Kidney (tissue), 14 donors: ENCODE data around the gene USH2A. TPM values are rescaled to one million over a fixed set of nuclear protein-coding genes. Genes with fewer than 3 reads are reported as not detected.
A peak's percentile ranks its signal among the peaks of the same experiment; 100 is the strongest.

Experiments used
- DNase-seq, 5 donors: peaks; one replicate each; pipeline ENCODE4 v3.0.0-alpha.2; 2013 to 2020
- FAIRE-seq: peaks from 2 replicates; lab custom pipeline; 2012; peaks lifted over from hg19 to GRCh38; lab: Jason Lieb, UNC
- H3K27ac ChIP-seq, 2 donors: one replicate each; pipeline ENCODE4 v1.7.0; 2013; ENCODE audit warnings: low read depth in 2 of 2, low read length in 2 of 2, inconsistent platforms in 1 of 2
- H3K27me3 ChIP-seq: one replicate; pipeline ENCODE4 v1.7.1; 2013; ENCODE audit warnings: low read length, inconsistent platforms; ENCODE audit not compliant: control insufficient read depth, insufficient read depth
- H3K36me3 ChIP-seq, 3 donors: one replicate each; pipeline versions ENCODE4 v1.7.0 to v1.7.1; 2013; ENCODE audit warnings: low read length in 3 of 3, control low read depth in 1 of 3, inconsistent platforms in 1 of 3; ENCODE audit not compliant: insufficient read depth in 3 of 3, control insufficient read depth in 2 of 3
- H3K4me1 ChIP-seq, 3 donors: one replicate each; pipeline versions ENCODE4 v1.7.0 to v1.7.1; 2013; ENCODE audit warnings: low read length in 3 of 3, inconsistent platforms in 1 of 3, low read depth in 1 of 3; ENCODE audit not compliant: control insufficient read depth in 2 of 3, insufficient read depth in 2 of 3
- H3K4me3 ChIP-seq, 3 donors: one replicate each; pipeline versions ENCODE4 v1.7.0 to v1.8.1; 2013; ENCODE audit warnings: low read length in 3 of 3, control low read depth in 1 of 3, inconsistent platforms in 1 of 3
- H3K9ac ChIP-seq, 3 donors: one replicate each; pipeline versions ENCODE4 v1.7.0 to v1.7.1; 2013; ENCODE audit warnings: low read length in 3 of 3, control low read depth in 1 of 3, inconsistent platforms in 1 of 3
- H3K9me3 ChIP-seq, 3 donors: one replicate each; pipeline versions ENCODE4 v1.7.0 to v1.7.1; 2013; ENCODE audit warnings: low read length in 3 of 3, control low read depth in 1 of 3, inconsistent platforms in 1 of 3; ENCODE audit not compliant: control insufficient read depth in 2 of 3, insufficient read depth in 1 of 3
- intact Hi-C: fragments of 100-400 bp; cut with DNase I; formaldehyde crosslinking; loops from one replicate; pipeline ENCODE4 v1.11.1; 2022
- polyA plus RNA-seq: library from polyadenylated mRNA; stranded (reverse); fragments of 350-450 nt; fragmentation: Illumina TruSeq; extraction: RNeasy Lipid Tissue Mini Kit (QIAGEN cat#74804); gene quantifications from one replicate; pipeline ENCODE4 v1.2.3, GENCODE V29; 2014; ENCODE audit warnings: low read depth, low replicate concordance; ENCODE audit not compliant: insufficient read depth
- total RNA-seq: library from RNA; stranded (reverse); fragmentation: NEBNext Ultra II Directional; extraction: Animal tissue kit (Norgen Biotek cat#: 25700); gene quantifications from one replicate; pipeline ENCODE4 v1.2.1, GENCODE V29; 2021
- TF ChIP-seq, protein P1 (sequence below): IDR thresholded peaks from 3 replicates; pipeline ENCODE4 v1.5.1; 2012; ENCODE audit warnings: mild to moderate bottlenecking, moderate library complexity, borderline replicate concordance; ENCODE audit not compliant: insufficient read depth; ENCODE audit errors: extremely low read depth
- donor health status: control.
- donor health status: control.
- donor health status: control.
- donor health status: control.
- donor health status: control.
- donor health status: DM: yes; HTN: yes; CAD: no.
- donor health status: Normal renal cell carcinoma (clear cell type).

Gene USH2A
- total and polyA plus RNA-seq, 2 donors from 2014 or later, result 0.06 TPM; not detected in 1

DNA sequence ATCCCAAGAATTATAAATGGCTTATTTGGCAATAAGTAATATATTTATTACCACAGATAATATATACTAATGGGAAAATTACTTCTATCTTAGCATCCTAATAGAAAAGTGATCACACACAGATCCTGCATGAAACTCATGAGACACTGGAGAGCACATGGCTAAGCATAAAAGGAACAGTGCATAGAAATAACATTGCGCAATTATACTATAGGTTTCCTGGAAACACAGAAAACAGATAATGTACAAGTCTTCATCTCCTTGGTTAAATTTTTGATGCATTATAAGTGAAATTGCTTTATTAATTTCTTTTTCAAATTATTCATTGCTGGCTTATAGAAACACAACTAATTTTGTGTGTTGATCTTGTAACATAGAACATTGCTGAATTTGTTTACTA lies 210.4 kb downstream of the USH2A start:
- H3K9ac ChIP-seq, result no peak overlapping the region
- H3K36me3 ChIP-seq, result no peaks in the 10 kb centered on the region
- DNase-seq, result no peak
- no peak overlapping the region for H3K27ac ChIP-seq
- H3K4me3 ChIP-seq, result no peak overlapping the region
- no peaks in the 10 kb centered on the region for H3K4me1 ChIP-seq
- no peaks in the 10 kb centered on the region for H3K9me3 ChIP-seq
- TF ChIP-seq, protein P1, sequence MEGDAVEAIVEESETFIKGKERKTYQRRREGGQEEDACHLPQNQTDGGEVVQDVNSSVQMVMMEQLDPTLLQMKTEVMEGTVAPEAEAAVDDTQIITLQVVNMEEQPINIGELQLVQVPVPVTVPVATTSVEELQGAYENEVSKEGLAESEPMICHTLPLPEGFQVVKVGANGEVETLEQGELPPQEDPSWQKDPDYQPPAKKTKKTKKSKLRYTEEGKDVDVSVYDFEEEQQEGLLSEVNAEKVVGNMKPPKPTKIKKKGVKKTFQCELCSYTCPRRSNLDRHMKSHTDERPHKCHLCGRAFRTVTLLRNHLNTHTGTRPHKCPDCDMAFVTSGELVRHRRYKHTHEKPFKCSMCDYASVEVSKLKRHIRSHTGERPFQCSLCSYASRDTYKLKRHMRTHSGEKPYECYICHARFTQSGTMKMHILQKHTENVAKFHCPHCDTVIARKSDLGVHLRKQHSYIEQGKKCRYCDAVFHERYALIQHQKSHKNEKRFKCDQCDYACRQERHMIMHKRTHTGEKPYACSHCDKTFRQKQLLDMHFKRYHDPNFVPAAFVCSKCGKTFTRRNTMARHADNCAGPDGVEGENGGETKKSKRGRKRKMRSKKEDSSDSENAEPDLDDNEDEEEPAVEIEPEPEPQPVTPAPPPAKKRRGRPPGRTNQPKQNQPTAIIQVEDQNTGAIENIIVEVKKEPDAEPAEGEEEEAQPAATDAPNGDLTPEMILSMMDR, result no peak
- intact Hi-C loops, result no loop called here
- no peaks in the 10 kb centered on the region for H3K27me3 ChIP-seq
- FAIRE-seq, result no peak

DNA sequence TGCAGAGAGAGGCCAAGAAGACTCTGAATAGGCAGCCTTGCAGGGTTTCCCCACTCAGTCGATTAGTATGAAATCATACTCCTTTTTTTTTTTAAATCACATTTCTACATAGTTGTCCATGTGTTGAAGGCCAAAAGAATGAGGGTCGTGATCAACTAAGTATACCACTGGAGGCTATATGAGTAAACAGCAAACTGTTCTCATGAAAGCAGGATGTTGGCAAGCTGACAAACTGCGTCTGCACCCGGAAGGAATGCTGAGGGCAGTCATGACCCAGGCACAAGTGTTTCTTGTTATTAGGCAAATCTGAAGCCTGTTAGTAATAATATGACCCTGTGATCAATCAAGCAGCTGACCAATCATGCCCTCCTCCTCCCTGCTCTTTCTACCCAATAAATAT lies 213.2 kb downstream of the USH2A start:
- intact Hi-C loops, result no loop called here
- TF ChIP-seq, protein P1, result no peak
- H3K4me1 ChIP-seq, result no peaks in the 10 kb centered on the region
- H3K9me3 ChIP-seq, result no peaks in the 10 kb centered on the region
- FAIRE-seq (no peak), DNase-seq (peak in 1 of 5 donors; percentile 3)
- no peak overlapping the region for H3K9ac ChIP-seq
- H3K36me3 ChIP-seq, result no peaks in the 10 kb centered on the region
- H3K27ac ChIP-seq, result no peak overlapping the region
- no peaks in the 10 kb centered on the region for H3K27me3 ChIP-seq
- no peak overlapping the region for H3K4me3 ChIP-seq

DNA sequence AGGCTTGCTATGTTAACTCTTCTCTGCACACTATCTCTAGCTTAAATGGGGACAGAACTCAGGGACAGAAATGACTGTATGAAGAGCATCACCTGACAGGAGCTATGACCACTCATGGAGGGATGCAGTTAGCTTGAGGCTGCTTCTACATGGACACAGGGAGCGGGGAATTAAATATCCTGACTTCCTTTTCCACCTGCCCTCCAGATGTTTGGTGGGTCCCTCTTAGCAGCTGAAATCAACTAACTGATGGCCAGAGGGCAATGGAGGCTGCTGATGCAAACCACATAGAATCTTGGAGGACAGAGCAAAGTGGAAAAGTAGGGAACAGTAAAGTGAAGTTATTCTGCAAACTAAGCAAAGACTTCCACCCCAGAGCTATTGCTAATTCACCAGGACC lies 214.1 kb downstream of the USH2A start:
- Histone ChIP-seq H3K9me3 (no peaks in the 10 kb centered on the region), H3K27ac (no peak overlapping the region), H3K9ac (no peak overlapping the region), H3K36me3 (no peaks in the 10 kb centered on the region), H3K4me1 (no peaks in the 10 kb centered on the region), H3K4me3 (no peak overlapping the region), H3K27me3 (no peaks in the 10 kb centered on the region)
- TF ChIP-seq, protein P1, result no peak
- intact Hi-C loops, result no loop called here
- FAIRE-seq (no peak), DNase-seq (no peak)

DNA sequence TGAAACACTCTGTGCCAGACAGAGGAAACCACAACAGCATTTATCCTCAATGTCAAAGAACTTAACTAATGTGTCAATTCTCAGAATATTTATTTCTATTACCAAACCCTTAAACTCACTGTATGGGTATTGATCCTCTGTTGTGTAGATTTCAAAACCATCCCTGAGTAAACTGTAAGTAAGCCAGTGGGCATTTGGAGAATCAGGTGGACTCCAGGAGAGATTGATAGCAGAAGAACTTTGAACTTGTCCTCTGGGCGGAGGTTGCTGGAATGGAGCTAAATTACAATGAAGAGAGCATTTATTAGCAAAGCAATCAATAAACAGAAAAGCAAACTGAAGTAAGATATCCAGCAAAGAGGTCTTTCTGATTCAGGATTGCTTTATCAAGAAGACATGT lies 216.1 kb downstream of the USH2A start:
- Histone ChIP-seq H3K4me3 (no peak overlapping the region), H3K9ac (no peak overlapping the region), H3K4me1 (no peaks in the 10 kb centered on the region), H3K36me3 (no peaks in the 10 kb centered on the region), H3K27ac (no peak overlapping the region), H3K27me3 (no peaks in the 10 kb centered on the region), H3K9me3 (no peaks in the 10 kb centered on the region)
- intact Hi-C loops, result no loop called here
- DNase-seq, result no peak
- no peak for FAIRE-seq
- TF ChIP-seq, protein P1, result no peak
